NB4 (cell line): ENCODE measurements around the gene DOP1A.

Source experiments
- CTCF ChIP-seq: IDR thresholded peaks from one replicate; pipeline ENCODE4 v1.5.1; 2012; ENCODE audit warnings: low read depth, low read length
- POLR2A ChIP-seq: IDR thresholded peaks from 2 replicates; pipeline ENCODE4 v1.6.1; 2011; ENCODE audit warnings: mild to moderate bottlenecking; ENCODE audit not compliant: insufficient read length; ENCODE audit errors: extremely low read depth

DNA sequence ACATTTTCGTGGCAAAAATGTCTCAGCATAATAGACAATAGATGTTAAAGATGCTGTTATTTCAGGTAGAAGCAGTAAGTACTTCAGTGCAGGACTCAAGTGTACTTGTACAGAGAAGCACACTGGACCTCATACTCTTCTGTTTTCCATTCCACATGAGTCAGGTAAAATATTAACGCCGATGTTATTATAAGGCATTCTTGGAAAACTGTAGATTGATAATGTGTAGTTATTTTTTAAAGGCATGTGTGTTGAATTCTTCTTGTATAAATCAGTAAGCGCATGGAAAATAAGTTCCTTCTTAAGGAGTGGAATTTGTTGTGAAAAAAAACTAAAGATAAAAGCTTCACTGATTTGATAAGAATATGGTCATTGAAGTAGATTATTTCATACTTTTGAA, 45.8 kb downstream of the DOP1A start:
- TF ChIP-seq CTCF (no peak), POLR2A (no peak)
